ENCODE data around the gene PLN.

DNA sequence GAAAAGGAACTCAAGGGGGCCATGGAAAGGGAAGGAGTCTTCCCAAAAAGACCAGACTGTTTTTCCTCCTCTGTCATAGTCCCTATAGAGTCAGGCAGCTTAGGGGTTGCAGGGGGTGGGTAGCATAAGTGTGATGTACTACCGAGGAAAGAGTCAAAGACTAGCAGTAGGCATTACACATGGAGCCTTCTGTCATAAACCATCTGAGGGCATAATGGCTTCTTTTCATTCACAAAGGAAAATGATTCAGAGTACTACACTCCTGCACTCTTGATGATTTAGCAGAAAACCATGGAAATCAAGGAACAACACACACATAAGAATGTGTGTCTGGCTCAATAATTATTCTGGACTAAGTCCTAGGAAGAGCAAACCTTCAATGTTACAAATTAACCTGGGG lies 14.9 kb downstream of the PLN start:
- TF ChIP-seq, protein P1, sequence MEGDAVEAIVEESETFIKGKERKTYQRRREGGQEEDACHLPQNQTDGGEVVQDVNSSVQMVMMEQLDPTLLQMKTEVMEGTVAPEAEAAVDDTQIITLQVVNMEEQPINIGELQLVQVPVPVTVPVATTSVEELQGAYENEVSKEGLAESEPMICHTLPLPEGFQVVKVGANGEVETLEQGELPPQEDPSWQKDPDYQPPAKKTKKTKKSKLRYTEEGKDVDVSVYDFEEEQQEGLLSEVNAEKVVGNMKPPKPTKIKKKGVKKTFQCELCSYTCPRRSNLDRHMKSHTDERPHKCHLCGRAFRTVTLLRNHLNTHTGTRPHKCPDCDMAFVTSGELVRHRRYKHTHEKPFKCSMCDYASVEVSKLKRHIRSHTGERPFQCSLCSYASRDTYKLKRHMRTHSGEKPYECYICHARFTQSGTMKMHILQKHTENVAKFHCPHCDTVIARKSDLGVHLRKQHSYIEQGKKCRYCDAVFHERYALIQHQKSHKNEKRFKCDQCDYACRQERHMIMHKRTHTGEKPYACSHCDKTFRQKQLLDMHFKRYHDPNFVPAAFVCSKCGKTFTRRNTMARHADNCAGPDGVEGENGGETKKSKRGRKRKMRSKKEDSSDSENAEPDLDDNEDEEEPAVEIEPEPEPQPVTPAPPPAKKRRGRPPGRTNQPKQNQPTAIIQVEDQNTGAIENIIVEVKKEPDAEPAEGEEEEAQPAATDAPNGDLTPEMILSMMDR (IDR thresholded peaks at IDR 0.05): no peak
- TF ChIP-seq POLR2A (IDR thresholded peaks at IDR 0.05): no peak

Data from uterus (tissue), 2 donors.